RCC 7860 (cell line): ENCODE results near the gene TIE1.
"Not testable (repeated sequence)": the region's sequence is repeated elsewhere in the genome, so short reads cannot be mapped to it uniquely, and the experiment has no call there.

Experiments
- DNase-seq: peaks from one replicate; pipeline ENCODE4 v3.0.0-alpha.2; 2015; ENCODE audit warnings: low spot score
- FAIRE-seq: peaks from 2 replicates; lab custom pipeline; 2012; peaks lifted over from hg19 to GRCh38; lab: Jason Lieb, UNC

The TIE1 gene

DNA sequence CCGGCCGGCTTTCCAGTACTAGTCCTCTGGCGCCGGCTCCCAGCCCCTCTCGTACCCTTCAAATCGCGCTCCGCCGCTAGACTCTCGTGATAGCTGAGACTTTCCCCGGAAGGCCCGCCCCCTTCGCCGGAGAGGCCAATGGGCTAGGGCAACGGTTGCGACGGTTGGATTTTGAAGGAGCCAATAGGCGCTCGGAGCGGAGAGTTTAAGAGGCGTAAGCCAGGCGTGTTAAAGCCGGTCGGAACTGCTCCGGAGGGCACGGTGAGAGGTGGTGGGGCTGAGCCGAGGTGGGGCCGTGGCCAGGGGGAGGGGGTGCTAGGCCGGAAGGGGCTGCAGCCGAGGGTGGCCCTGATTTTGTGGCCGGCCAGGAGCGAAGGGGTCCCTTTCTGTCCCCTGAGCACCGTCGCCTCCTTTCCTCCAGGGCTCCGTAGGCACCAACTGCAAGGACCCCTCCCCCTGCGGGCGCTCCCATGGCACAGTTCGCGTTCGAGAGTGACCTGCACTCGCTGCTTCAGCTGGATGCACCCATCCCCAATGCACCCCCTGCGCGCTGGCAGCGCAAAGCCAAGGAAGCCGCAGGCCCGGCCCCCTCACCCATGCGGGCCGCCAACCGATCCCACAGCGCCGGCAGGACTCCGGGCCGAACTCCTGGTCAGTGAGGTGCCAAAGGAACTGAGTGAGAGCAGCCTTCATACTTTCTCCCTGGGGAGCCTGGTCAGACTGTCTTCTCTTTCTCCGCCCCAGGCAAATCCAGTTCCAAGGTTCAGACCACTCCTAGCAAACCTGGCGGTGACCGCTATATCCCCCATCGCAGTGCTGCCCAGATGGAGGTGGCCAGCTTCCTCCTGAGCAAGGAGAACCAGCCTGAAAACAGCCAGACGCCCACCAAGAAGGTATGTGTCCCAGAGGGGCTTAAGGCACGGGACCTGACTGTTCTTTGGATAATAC lies 58.2 kb downstream of the TIE1 start, which contains the start of gene CDC20:
Gene CDC20 (plus strand): TSS at position 236 of the 948 bp plus-strand sequence. CDS start 235 bp downstream, at position 471.
- DNase-seq = peak; percentile 95
- FAIRE-seq = peak; percentile 83

DNA sequence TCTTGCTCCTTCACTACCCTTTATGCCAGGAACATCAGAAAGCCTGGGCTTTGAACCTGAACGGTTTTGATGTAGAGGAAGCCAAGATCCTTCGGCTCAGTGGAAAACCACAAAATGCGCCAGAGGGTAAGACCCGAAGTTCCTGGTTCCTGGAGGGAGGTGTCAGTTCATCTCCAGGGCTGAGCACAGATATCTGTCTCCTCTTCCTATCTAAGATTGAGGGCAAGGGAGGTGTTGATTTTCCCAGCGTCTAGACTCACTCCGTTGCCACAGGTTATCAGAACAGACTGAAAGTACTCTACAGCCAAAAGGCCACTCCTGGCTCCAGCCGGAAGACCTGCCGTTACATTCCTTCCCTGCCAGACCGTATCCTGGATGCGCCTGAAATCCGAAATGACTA lies 58.9 kb downstream of the TIE1 start:
- no peak for FAIRE-seq
- DNase-seq = peak; percentile 48

DNA sequence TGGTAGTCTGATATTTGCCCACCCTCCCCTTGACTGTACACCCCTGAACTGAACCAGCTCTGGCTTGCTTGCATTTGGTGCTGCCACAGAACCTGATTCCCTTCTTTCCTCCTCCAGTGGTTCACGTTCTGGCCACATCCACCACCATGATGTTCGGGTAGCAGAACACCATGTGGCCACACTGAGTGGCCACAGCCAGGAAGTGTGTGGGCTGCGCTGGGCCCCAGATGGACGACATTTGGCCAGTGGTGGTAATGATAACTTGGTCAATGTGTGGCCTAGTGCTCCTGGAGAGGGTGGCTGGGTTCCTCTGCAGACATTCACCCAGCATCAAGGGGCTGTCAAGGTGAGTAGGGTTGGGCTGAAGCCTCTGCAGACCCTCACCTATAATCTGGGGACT lies 59.8 kb downstream of the TIE1 start:
- DNase-seq (no peak), FAIRE-seq (no peak)

DNA sequence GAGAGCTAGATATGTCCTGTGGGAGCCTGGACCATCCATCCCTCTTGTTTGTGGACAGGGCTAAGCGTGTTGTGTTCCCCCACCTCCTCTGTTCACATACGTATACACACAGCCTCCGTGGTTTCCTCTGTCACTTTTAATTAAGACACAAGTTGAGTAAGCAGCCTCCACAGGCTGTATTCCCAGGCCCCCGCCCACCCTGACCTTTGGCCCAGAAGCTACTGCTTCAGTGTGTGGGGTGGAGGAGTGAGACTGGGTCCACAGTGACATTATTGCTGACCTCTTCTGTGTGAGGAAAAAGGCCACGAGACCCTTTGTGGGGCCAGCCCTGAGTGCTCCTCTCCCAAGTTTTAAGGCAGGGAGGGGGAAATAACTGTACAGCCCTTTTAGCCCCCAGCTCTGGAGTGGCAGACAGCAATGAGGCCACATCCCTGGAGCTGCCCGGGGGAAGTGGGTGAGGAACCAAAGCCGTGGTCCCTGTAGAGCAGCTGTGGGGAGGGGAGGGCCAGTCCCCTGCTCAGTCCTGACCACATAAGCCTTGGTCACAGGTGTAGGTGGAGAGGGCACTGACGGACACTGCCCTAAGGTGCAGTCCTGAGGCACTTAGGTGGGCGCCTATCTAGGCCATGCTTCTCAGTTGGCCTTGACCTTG lies 62.6 kb downstream of the TIE1 start:
- FAIRE-seq = no peak

DNA sequence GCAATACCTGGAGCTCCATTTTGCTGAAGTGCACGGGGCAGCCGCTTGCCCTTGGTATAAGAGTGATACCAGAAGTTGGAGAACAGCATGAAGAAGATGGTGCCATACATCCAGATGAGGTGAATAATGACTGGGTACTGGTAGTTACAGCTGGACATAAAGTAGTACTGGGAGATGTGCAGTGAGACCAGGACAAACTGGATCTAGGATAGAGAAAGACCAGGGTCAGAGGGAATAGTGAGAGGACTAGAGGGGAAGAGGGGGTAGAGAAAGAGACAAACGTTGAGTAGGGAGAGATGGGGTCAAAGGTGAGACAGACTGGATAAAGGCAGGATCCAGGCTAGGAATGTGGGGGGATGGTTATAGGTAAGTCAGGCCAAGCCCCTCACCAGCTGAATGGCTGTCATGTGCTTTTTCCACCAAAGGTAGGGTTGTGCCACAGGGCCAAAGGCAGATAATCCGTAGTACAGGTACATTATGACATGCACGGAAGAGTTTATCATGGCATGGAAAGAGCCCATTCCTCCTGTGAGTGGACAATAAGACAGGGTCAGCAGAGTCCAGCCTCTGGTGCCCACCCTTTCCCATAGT lies 63.2 kb downstream of the TIE1 start:
- no peak for FAIRE-seq
- DNase-seq = no peak

More for the DNA sequence above, 62.6 kb downstream of the TIE1 start:
- peak; percentile 23 for DNase-seq

DNA sequence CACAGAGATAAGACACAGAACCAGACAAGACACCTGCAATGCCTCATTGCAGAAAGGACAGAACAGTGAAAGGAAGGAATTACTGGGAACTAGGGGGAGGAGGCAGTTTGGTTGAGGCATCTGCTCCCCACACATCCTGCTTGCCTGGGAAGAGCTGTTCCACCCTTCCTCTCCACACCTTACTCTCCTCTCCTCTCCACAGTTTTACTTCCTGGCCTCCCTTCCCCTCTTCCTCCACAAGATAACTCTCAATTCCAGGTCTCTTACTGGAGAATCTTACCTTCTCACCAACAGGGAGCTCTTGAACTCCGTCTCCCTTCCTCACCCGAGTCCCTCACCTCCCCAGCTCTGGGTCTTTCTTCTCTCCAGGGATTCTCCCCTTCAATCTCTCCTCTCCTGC lies 64.9 kb downstream of the TIE1 start:
- FAIRE-seq (no peak), DNase-seq (no peak)

DNA sequence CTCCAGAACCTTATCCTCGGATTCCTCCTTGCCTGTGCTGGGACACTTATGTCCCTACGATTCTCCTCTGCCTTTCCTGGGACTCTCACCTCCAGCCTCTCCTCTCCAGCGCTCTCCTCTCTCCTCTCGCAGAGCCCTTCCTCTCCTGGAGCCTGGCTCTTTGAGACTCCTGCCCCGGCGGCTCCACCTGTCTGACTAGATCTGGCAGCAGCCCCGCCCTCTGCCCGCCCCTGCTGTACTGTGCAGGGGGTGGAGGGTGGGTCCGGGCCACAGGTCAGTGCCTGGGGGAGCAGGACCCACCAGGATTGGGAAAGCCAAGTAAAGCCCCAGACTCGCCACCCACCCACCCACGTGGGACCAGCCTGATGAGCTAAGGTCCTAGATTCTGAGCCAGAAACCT lies 65.4 kb downstream of the TIE1 start:
- FAIRE-seq (no peak), DNase-seq (no peak)

DNA sequence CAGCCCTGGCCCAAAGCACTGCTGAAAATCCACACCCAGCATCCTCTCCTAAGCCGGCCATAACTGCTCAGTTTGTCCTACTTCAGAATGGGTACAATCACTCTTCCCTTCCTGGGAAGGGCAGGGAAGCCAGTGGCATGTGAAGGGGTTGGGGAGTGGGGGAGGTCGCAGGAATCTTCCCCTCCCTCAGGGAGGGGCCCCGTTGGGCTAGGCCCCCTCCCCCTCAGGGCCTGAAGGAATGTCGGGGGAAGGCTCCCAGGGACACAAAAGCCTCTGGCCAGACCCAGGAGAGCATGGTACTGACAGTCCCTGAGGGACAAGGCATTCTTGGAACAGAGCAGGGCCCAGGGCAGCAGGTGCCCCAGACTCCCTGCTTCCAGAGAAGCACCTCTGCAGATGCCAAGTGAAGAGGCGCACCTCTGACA lies 65.8 kb downstream of the TIE1 start:
- DNase-seq (no peak), FAIRE-seq (no peak)

DNA sequence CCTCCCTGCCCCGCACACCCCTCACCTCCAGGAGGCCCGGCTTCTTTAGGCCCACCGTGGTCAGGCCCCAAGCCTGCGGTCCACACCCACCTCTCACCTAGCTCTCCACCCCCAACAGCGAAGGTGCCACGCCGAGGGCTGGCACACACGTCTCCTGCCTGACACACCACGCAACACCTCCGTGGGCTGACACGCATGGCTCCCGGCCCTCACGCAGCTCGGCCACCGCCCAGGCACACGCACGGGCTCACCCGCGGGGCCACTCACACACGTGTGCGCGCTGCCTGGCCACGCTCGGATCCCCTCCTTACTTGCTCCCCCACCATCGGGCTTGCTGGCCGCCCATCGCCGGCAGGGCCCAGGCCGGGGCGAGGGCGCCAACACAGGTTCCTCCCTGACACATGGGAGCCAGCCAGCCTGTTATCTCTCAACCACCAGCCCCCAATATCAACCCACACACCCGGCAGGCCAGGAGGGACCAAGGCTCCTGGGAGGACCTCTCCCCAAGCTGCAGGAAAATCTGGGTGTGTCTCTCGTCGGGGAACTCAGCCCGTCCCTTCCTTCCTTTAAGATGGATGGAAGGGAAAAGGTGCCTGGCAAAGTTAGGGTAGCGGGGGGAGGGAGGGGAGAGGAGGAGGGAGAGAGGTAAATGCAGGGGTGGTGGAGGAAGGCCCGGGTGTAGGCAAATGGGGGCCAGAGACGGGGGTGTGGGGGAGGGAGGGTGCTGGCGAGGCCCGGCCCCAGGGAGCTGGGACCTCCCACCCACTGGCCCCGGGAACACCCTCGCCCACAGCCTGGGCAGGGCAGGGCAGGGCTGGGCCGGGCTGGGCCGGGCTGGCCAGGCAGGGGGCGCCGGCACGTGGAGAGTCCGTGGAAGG lies 66.5 kb downstream of the TIE1 start:
- no peak for DNase-seq
- no peak for FAIRE-seq

DNA sequence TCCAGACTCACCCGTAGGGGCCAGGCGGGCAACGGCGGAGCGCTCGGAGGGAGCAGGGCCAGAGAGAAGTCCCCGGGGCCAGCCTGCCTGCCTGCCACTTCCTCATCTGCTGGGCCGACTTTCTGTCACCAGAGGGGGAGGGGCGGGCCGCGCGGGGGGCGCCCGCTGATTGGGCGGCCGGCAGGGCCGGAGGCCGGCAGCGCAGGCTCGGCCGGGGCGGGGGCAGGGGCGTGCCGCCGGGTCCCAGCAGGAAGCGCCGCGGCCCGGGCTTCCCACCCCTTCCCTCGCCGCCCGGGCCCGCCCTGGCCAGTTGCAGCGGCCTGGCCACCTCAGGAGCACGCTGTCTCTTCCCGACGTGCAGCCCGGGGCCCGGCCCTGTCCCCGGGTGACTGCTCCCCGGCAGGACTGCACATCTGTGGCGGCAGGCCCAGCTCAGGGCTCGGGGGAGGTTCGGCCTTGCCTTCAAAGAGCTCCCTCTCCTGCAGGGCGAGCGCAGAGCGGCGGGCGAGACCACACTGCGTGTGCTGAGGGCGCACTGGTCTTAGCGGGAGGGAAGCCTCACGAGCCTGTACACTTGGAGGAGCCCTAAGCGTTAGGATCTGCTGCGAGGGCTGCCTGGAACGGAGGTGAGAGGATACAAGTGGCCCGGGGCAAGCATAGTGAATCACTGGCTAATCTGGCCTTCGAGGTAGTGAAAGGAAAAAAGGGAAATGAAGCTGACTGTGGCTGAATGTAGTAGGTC lies 67.3 kb downstream of the TIE1 start, which contains the start of gene ELOVL1:
Gene ELOVL1 (minus strand): TSS at position 108 of the 742 bp plus-strand sequence. CDS start 2,402 bp downstream, outside the sequence.
- no peak for FAIRE-seq
- peak; percentile 77 for DNase-seq

DNA sequence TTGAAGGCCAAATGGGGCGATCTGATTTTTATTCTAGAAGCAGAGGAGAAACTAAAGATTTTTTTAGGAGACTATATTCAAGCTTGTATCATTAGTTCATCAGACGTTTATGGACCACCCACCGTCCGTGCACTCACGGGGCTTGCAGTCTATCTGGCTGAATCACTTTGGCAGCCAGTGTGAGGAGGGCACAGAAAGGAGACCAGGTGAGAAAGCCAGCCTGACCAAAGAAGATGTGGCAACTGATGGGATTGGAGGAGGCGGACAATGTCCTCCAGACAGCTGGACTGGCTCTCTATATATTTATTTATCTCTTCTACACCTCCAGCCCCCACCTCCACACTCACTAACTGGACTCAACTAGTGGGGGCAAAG lies 67.9 kb downstream of the TIE1 start:
- peak; percentile 36 for DNase-seq
- FAIRE-seq = no peak

DNA sequence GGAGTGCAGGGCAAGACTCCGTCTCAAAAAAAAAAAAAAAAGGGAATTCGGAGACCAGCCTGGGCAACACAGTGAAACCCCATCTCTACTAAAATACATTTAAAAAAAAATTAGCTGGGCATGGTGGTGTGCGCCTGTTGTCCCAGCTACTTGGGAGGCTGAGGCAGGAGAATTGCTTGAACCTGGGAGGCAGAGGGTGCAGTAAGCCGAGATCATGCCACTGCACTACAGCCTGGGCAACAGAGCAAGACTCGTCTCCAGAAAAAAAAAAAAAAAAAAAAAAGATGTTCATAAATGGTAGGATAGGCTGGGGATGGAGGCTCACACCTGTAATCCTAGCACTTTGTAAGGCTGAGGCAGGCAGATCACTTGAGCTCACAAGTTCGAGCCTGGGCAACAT lies 69.0 kb downstream of the TIE1 start:
- not testable (repeated sequence) for FAIRE-seq, DNase-seq

DNA sequence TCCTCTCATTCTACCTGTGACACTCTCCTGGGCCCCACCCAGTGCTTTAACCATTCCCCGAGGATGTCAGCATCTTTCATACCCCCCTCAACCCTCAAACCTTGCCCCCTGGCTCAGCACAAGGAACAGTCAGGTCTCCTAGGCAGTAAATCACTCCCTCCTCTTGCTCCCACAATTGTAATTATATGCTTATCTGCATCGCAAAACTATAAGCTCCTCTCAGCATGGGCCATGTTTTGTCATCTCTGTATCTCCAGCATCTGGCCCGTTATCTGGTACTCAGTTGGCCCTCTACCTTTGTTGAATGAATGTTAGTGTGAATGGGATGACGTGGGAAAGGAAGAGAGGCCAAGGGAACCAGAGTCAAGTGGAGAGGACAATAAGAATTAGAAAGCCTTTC lies 69.8 kb downstream of the TIE1 start:
- DNase-seq (no peak), FAIRE-seq (no peak)

DNA sequence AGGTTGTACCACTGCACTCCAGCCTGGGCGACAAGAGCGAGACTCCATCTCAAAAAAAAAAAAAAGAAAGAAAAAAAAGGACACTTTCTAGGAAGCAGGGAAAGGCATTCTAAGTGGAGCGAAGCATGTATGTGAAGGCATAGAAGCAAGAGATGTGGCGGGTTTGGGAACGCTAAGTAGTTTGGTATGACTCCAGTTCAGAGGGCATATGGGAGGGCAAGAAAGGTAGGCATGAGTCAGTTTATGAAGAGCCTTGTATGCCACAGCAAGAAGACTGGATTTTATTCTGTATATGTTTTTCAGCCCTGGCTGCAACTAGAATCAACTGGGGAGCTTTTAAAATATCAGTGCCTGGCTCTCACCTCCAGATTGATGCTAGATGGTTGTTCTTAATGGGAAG lies 71.4 kb downstream of the TIE1 start:
- no peak for FAIRE-seq
- DNase-seq = peak; percentile 57
